Measurements from ENCODE around the gene FFAR3. TPM values are rescaled to one million over a fixed set of nuclear protein-coding genes. Genes with fewer than 3 reads are reported as not detected.

FFAR3 gene
- total and polyA plus RNA-seq, 9 of the 15 experiments (the other 6 are each of a cell fraction or from before 2014, with no cell fraction given), result not detected

- TF ChIP-seq TEAD4 (IDR thresholded peaks at IDR 0.05; ENCODE audit: low read length) (peak; percentile 33; the same call in 1 of the 2 replicates), TEAD4 (CRISPR knock-in tag; IDR thresholded peaks at IDR 0.05; ENCODE audit: borderline replicate concordance) (no peak), ZNF707 (CRISPR knock-in tag; conservative IDR thresholded peaks at IDR 0.05) (no peak), POLR2AphosphoS2 (IDR thresholded peaks at IDR 0.05; ENCODE audit: low read length) (no peak), U2AF1 (optimal IDR thresholded peaks at IDR 0.05; ENCODE audit: low read depth, low read length) (no peak), HMG20A (CRISPR knock-in tag; conservative IDR thresholded peaks at IDR 0.05) (no peak), ERF (CRISPR knock-in tag; IDR thresholded peaks at IDR 0.05) (no peak), DACH1 (IDR thresholded peaks at IDR 0.05; ENCODE audit: partially characterized antibody) (no peak), MYC (IDR thresholded peaks at IDR 0.05; ENCODE audit: low read depth, low read length) (peak; percentile 90), MYC (CRISPR knock-in tag; IDR thresholded peaks at IDR 0.05; ENCODE audit: borderline replicate concordance, low read depth) (peak; percentile 73; the same call in 1 of the 2 replicates), SAFB (IDR thresholded peaks at IDR 0.05; ENCODE audit: borderline replicate concordance, low read depth, low read length) (0 out of 2 replicates have a peak, but pooled peaks have one; percentile 28), ZKSCAN3 (CRISPR knock-in tag; IDR thresholded peaks at IDR 0.05) (no peak), ZNF174 (CRISPR knock-in tag; IDR thresholded peaks at IDR 0.05) (no peak), ZNF668 (CRISPR knock-in tag; IDR thresholded peaks at IDR 0.05) (peak; percentile 88), SMAD3 (CRISPR knock-in tag; conservative IDR thresholded peaks at IDR 0.05) (0 out of 2 replicates have a peak, but pooled peaks have one; percentile 25), BHLHE40 (IDR thresholded peaks at IDR 0.05; ENCODE audit: low read length) (peak; percentile 70), ZNF551 (CRISPR knock-in tag; IDR thresholded peaks at IDR 0.05) (no peak), KLF10 (CRISPR knock-in tag; IDR thresholded peaks at IDR 0.05) (0 out of 2 replicates have a peak, but pooled peaks have one; percentile 58), DNMT1 (IDR thresholded peaks at IDR 0.05) (no peak), ZKSCAN8 (CRISPR knock-in tag; IDR thresholded peaks at IDR 0.05) (peak; percentile 82; the same call in 1 of the 2 replicates), E2F3 (CRISPR knock-in tag; IDR thresholded peaks at IDR 0.05) (peak; percentile 84), SIRT6 (IDR thresholded peaks at IDR 0.05; ENCODE audit: low read depth, low read length) (no peak), MED1 (CRISPR knock-in tag; IDR thresholded peaks at IDR 0.05; ENCODE audit: borderline replicate concordance) (0 out of 2 replicates have a peak, but pooled peaks have one; percentile 9), NFRKB (IDR thresholded peaks at IDR 0.05; ENCODE audit: low read depth) (peak; percentile 80; the same call in 1 of the 2 replicates)
- TF ChIP-seq, protein P1, sequence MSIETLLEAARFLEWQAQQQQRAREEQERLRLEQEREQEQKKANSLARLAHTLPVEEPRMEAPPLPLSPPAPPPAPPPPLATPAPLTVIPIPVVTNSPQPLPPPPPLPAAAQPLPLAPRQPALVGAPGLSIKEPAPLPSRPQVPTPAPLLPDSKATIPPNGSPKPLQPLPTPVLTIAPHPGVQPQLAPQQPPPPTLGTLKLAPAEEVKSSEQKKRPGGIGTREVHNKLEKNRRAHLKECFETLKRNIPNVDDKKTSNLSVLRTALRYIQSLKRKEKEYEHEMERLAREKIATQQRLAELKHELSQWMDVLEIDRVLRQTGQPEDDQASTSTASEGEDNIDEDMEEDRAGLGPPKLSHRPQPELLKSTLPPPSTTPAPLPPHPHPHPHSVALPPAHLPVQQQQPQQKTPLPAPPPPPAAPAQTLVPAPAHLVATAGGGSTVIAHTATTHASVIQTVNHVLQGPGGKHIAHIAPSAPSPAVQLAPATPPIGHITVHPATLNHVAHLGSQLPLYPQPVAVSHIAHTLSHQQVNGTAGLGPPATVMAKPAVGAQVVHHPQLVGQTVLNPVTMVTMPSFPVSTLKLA (conservative IDR thresholded peaks at IDR 0.05), result peak in 1 of 2 experiments; percentile 6; a peak in 1 of 4 replicates
- TF ChIP-seq, protein P2, sequence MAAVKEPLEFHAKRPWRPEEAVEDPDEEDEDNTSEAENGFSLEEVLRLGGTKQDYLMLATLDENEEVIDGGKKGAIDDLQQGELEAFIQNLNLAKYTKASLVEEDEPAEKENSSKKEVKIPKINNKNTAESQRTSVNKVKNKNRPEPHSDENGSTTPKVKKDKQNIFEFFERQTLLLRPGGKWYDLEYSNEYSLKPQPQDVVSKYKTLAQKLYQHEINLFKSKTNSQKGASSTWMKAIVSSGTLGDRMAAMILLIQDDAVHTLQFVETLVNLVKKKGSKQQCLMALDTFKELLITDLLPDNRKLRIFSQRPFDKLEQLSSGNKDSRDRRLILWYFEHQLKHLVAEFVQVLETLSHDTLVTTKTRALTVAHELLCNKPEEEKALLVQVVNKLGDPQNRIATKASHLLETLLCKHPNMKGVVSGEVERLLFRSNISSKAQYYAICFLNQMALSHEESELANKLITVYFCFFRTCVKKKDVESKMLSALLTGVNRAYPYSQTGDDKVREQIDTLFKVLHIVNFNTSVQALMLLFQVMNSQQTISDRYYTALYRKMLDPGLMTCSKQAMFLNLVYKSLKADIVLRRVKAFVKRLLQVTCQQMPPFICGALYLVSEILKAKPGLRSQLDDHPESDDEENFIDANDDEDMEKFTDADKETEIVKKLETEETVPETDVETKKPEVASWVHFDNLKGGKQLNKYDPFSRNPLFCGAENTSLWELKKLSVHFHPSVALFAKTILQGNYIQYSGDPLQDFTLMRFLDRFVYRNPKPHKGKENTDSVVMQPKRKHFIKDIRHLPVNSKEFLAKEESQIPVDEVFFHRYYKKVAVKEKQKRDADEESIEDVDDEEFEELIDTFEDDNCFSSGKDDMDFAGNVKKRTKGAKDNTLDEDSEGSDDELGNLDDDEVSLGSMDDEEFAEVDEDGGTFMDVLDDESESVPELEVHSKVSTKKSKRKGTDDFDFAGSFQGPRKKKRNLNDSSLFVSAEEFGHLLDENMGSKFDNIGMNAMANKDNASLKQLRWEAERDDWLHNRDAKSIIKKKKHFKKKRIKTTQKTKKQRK (IDR thresholded peaks at IDR 0.05; ENCODE audit: borderline replicate concordance, low read depth, low read length), result no peak
These were observed 48.6 kb upstream of the FFAR3 start (continued) for GRCh38 chr19:35309481-35310279.
